GM19455 (cell line): ENCODE results near the gene CBLC.
"Not testable (repeated sequence)": the region's sequence is repeated elsewhere in the genome, so short reads cannot be mapped to it uniquely, and the experiment has no call there.

Experiments used
- ATAC-seq: cut with Tn5 transposase; IDR thresholded peaks from one replicate; pipeline ENCODE4 v1.9.1; 2021; ENCODE audit not compliant: unreplicated experiment

CBLC gene

DNA sequence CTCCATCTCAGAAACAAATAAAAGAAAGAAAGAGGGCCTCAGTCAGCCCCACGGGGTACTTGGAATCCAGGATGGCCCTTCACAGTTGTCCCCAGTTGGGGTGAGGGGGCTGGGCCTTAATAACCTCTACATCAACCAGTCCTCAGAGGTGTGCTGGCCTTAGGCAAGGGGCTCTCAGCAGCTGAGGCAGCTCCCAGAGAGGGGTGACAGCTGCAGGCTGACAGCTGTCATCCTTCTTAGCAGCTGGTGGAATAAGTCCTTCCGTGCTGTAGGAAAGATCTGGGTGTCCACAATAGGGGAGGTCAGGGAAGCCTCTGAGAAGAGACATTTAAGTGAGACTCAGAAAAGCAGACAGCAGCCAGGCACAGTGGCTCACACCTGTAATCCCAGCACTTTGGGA is 38.6 kb downstream of the CBLC start:
- no peak for ATAC-seq

DNA sequence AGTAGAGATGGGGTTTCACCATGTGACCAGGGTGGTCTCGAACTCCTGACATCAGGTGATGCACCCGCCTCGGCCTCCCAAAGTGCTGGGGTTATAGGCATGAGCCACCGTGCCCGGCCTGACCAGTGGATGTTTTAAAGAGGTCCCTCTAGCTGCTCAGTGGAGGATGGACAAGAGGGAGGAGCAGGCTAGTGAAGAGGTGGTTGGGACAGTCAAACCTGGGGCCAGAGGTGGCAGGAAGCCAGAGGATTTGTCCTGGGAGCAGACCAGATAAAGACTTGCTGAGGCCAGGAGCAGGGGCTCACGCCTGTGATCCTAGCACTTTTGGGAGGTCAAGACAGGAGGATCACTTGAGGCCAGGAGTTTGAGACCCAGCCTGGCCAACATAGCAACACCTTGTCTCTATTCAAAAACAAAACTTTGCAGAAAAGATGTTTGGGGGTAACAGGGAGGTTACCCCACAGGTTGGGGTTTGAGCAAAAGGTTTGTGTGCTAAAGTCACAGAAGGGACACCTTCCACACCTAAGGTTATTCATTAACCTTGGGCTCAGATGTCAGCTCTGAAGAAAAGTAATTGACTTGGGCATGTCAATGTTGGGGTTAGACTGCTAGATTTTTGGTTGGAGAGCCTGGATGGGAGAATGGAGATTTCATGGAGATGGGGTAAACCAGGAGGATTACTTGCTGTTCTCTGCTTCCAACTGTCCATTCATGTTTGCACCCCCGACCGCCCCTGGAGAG is 40.2 kb downstream of the CBLC start:
- no peak for ATAC-seq

DNA sequence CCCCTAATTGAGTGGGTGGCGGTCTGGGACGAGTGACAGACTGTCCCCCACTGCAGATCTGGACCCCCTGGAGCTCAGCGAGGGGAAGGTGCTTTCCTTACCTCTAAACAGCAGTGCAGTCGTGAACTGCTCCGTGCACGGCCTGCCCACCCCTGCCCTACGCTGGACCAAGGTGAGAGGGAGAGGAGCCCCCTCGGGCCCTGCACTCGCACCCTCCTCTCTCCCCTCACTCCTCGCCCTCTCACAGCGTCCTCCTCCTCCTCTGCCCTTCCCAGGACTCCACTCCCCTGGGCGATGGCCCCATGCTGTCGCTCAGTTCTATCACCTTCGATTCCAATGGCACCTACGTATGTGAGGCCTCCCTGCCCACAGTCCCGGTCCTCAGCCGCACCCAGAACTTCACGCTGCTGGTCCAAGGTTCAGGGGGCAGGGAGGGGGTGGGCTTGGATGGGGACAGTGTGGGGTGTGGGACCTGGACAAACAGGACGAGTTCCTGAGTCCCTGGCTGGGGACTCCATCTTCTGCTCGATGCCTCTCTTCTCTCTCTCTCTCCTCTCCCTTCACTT is 40.9 kb downstream of the CBLC start:
- no peak for ATAC-seq

DNA sequence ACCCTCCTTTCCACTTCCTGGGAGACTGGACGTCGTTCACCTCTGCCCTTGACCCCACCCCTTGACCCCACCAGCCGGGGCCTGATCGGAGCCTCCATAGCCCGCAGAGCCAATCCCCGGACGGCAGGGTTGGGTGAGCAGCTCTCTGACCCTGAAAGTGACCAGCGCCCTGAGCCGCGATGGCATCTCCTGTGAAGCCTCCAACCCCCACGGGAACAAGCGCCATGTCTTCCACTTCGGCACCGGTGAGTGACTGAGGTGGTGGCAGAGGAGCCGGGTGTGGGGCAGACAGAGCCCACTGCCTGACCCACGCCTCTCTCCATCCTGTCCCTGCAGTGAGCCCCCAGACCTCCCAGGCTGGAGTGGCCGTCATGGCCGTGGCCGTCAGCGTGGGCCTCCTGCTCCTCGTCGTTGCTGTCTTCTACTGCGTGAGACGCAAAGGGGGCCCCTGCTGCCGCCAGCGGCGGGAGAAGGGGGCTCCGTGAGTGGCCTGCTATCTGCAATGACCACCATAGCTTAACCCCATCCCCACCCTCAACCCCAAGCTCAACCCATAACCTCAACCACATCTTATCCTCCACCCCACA is 41.6 kb downstream of the CBLC start:
- no peak for ATAC-seq

DNA sequence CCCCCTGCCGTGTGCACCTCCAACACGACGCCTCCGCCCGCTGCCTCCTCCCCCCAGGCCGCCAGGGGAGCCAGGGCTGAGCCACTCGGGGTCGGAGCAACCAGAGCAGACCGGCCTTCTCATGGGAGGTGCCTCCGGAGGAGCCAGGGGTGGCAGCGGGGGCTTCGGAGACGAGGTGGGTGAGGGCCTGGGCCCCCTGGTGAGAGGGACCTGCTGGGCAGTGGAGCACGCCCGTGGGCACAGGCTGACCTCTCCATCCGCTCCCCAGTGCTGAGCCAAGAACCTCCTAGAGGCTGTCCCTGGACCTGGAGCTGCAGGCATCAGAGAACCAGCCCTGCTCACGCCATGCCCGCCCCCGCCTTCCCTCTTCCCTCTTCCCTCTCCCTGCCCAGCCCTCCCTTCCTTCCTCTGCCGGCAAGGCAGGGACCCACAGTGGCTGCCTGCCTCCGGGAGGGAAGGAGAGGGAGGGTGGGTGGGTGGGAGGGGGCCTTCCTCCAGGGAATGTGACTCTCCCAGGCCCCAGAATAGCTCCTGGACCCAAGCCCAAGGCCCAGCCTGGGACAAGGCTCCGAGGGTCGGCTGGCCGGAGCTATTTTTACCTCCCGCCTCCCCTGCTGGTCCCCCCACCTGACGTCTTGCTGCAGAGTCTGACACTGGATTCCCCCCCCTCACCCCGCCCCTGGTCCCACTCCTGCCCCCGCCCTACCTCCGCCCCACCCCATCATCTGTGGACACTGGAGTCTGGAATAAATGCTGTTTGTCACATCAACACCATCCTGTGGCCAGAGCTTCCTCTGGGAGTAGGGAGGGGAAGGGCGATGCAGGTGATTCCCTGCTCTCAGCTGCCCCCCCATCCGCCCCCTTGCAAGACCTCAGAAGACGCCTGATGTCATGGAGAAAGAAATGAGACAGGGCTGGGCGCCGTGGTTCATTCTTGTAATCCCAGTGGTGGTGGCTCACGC is 43.2 kb downstream of the CBLC start:
- no peak for ATAC-seq

DNA sequence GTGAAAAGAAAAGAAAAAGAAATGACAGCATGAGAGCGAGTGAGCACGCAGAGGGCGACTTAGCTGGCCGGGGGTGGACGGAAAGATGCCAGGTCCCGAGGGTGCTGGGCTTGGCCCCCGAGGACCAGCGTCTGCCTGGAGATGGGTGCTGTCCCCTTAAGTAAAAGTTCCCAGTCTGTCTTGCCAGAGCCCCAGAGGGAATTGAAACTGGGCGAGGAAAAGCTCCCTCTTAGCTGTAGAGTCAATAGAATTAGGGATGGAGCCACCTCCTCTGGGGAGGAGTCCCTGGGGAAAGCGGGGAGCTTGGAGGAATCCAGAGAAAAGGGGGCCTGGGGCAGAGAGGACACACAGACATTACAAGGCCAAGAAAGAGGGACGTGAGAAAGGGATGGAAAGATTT is 44.5 kb downstream of the CBLC start:
- no peak for ATAC-seq

DNA sequence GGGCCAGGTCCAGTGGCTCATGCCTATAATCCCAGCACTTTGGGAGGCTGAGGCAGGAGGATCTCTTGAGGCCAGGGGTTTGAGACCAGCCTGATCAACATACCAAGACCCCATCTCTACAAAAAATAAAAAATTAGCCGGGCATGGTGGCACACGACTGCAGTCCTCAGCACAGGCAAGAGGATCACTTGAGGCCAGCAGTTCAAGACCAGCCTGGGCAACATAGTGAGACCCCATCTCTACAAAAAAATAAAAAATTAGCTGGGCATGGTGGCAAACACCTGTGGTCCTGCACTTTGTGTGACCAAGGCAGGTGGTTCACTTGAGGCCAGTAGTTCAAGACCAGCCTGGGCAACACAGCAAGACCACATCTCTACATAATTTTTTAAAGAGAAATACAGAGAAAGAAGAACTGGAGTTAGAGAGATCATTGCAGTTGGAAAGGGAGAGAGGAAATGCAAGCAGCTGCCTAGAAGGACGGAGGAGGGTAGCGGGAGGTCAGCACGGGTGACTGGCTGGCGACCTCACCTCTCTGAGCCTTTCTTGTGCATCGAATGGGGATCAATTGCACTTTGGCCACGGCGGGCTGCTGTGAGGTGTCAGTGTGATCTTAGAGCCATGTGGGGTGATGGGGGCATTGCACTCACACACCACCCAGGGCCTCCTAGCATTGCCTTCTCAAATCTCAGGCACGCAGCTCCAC is 45.1 kb downstream of the CBLC start:
- no peak for ATAC-seq

DNA sequence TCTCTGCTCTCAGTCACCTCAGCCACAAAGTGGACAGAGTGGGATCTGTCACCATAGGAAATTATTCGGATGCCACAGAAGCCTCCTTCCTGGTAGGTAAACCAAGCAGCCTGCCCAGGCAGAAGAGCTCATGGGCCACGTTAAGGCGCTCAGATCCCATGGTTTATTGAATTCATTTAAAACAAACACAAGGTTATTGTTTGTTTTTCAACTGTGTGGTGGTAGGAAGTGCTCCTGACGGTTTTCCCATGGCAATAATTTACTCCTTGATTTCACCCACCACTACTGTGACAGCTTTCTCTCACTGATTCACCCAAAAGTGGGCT is 45.6 kb downstream of the CBLC start:
- no peak for ATAC-seq

DNA sequence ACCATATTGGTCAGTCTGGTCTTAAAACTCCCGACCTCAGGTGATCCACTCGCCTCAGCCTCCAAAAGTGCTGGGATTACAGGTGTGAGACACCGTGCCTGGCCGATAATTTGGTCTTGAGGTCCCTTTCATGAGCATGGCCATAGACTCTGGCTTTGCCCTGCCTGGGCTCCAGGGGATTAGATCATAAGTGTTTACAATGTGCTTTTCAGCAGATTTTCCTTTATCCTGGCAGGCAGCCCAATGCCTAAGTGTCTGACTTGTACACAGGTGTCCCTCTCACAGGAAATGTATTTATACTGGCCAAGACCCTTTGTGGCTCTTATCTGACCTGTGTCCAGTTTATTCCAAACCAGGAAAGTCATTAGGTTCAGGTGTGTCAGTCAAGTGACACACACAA is 47.1 kb downstream of the CBLC start:
- ATAC-seq: no peak

DNA sequence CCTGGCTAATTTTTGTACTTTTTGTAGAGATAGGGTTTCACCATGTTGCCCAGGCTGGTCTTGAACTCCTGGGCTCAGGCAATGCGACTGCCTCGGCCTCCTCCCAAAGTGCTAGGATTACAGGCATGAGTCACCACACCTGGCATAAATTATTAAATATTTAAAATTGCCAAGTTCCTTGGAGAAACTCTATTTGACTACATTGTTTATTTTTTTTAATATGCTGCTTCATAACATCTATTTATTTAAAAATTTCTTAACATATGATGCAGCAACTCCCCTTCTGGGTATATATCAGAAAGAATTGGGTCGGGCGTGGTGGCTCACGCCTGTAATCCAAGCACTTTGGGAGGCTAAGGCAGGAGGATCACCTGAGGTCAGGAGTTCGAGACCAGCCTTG is 55.2 kb downstream of the CBLC start:
- ATAC-seq: not testable (repeated sequence)

DNA sequence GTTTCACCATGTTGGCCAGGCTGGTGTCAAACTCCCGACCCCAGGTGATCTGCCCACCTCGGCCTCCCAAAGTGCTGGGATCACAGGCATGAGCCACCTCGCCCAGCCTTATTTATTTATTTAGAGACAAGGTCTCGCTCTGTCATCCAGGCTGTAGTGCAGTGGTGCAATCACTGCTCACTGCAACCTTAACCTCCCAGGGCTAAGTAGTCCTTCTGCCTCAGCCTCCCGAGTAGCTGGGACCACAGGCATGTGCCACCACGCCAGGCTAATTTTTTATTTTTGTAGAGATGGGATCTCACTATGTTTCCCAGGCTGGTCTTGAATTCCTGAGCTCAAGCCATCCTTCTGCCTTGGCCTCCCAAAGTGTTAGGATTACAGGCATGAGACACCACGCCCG is 56.7 kb downstream of the CBLC start:
- ATAC-seq: not testable (repeated sequence)

DNA sequence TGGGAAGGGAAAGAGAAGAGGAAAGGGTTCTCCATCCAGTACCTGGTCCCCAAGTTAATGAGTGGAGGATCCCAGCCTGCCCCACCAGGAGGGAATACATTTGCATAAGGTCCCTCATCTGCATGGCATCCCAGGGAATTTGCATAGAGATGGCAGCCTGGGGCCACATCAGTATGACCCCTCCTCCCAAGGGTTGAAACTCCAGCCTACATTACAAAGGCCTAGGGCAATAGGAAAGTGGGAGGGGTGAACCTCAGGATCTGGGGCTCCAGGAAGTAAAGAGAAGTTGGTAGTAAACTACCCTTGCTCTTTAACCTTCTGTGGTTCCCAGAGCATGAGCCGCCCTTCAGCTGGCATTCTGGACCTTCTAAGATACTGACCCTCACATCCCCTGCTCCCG is 61.6 kb downstream of the CBLC start:
- no peak for ATAC-seq

DNA sequence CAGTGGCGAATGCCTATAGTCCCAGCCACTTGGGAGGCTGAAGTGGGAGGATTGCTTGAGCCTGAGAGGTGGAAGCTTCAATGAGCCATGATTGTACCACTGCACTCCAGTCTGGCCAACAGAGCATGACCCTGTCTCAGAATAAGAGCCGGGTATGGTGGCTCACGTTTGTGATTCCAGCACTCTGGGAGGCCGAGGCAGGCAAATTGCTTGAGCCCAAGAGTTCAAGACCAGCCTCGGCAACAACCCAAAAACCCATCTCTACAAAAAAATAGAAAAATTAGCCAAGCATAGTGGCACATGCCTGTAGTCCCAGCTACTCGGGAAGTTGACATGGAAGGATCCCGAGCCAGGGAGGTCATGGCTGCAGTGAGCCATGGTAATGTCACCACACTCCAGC is 63.1 kb downstream of the CBLC start:
- no peak for ATAC-seq

DNA sequence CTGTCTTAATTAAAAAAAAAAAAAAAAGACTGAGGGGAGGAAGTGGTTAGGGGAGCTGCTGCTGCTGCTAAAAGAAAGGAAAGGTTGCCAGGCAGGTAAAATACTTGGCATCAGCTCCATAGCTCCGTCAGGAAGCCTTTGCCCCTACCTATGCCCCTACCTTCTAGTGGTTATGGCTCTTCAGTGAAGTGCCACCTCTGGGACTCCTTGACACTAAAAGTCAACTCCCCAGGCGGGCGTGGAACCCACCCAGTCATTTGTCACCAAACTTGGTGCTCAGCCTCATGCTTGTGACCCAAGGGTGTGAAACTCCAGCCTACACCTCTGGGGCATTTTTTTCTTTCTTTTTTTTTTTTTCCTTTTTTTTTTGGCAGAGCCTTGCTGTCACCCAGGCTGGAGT is 63.5 kb downstream of the CBLC start:
- ATAC-seq: no peak

DNA sequence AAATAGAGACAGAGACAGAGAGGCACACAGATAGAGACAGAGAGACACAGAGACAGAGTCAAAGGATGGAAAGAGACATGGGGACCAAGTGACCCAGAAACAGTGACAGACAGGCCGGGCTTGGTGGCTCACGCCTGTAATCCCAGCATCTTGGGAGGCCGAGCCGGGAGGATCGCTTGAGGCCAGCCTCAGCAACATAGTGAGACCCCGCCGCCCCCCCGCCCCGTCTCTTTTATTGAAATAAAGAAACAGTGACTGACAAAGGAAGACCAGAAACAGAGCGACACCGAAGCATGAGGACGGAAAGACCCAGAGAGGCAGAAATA is 67.6 kb downstream of the CBLC start:
- ATAC-seq: no peak

DNA sequence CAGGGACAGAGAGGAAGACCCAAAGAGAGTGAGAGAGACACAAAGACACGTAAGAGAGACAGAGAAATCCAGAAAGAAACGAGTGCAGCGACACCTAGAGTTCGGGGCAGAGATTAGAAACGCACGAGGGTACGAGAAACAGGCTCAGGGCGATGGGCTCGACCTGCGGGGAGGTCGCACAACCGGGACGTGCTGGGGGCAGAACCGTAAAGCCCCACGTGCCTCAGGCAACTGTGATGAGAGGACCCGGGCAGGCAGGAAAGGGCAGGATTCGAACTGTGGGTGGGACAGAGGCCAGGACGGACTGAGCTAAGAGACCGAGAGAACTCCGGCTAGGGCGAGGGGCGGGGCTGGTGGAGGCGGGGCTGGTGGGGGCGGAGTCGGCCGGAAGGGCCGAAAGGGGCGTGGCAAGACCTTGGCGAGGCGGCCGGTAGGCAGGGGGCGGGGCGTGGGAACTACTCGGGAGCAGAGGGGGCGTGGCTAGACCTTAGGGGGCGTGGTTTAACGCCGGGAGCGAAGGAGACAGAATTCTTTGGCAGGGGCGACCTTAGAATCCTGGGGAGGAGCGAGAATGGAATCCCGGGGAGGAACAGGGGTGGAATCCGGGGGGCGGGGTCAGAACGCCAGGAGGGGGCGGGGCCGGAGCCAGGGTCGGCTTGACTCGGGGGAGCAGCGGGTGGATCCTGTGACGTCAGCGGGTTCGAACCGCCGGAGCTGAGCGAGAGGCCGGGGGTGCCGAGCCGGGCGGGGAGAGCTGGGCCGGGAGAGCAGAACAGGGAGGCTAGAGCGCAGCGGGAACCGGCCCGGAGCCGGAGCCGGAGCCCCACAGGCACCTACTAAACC is 68.1 kb downstream of the CBLC start, which contains the start of gene NECTIN2:
TSS of gene NECTIN2 (plus strand) at position 686 of the 843 bp plus-strand sequence. CDS start 229 bp downstream, outside the sequence.
- no peak for ATAC-seq

DNA sequence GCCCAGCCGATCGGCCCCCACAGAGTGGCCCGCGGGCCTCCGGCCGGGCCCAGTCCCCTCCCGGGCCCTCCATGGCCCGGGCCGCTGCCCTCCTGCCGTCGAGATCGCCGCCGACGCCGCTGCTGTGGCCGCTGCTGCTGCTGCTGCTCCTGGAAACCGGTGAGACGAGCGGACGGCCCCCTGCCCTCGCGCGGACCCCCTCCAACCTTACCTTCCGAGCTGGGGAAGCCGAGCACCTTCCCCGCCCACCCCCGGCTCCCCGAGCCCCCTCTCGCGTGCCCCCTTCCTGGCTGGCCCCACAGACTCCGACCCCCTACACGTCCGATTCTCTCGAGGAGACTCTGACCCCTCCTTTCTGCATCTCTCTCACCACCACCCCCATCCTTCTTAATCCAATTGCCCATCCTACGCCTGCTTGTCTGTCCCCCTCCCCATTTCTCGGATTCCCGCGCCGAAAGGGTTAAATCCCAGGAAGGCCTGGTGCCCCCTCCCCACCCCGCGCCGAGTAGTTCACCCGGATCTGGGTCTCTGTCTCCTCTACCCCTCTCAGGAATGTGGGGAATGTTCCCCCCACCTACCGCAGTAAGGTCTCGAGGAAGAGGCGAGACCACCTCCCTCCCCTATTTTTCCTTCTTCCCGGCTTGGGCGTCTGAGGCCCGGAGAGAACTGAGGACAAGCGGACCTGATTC is 68.9 kb downstream of the CBLC start:
- ATAC-seq: no peak

DNA sequence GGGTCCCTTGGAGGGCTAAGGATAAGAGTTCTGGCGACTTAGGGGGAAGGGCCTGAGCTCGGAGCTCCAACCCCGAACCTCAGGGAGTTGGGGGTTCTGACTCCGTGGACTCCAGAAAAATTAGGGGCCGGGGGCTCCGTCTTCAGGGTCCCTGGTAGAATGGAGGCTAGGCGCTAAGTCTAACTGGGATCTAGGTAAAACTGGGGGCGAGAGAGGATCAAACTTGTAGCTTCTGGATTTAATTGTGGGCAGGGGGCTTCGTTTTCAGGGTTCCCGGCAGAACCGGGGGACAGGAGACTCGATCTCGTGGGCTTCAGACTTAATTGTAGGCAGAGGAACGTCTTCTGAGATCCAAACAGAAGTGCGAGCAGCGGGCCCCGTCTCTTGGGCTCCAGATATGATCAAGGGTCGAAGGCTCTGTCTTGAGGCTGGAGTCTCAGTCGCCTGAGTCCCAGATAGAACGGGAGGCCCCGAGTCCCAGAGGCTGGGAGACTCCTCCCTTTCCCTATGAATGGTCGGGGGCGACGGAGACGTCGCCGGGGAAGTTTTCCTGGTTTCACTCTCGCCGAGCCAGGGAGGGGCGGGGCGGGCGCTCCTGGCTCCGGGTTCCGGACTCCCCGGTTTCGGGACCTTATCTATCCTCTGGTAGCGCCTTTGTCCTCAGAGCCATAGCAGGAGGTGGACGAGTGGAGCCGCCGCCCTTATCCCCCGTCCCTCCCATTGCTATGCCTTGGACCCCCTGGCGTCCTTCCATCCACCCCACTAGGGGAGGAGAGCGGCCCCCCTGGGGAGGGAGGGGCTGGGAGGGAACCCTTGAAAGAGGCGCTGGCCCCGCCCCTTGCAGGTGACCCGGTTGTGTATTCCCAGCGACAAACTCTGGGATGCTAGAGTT is 69.7 kb downstream of the CBLC start:
- ATAC-seq: no peak
